GM12878 (cell line): Measurements from ENCODE around the gene SH3BP1. TPM values are rescaled to one million over a fixed set of nuclear protein-coding genes. Genes with fewer than 3 reads are reported as not detected.

Experiments
- ATAC-seq: fragments of 200-7000 bp; cut with Tn5 transposase; 3 replicates; pipeline ENCODE4 v1.9.1; 2020; ENCODE audit warnings: mild to moderate bottlenecking, moderate library complexity
- BruUV-seq: library from RNA; stranded (reverse); fragments of 400-500 nt; replicated peaks from 2 replicates; lab custom pipeline; 2021; lab: Mats Ljungman, UMichigan
- CTCF ChIA-PET: fragments of 300-600 bp; sonication (Branson Sonifier 250); formaldehyde crosslinking; extraction: SDS; loops from one replicate; lab custom pipeline; 2021; ENCODE audit warnings: inconsistent platforms; lab: Yijun Ruan, JAX
- POLR2A ChIA-PET: fragments of 350-600 bp; formaldehyde crosslinking; extraction: SDS; loops from one replicate; lab custom pipeline; 2021; ENCODE audit warnings: inconsistent platforms; lab: Charles Lee
- RAD21 ChIA-PET: fragments of 300-600 bp; sonication (Branson Sonifier 250); formaldehyde crosslinking; loops from one replicate; lab custom pipeline; 2023; ENCODE audit warnings: antibody characterized with exemption; ENCODE audit not compliant: unreplicated experiment; lab: Charles Lee
- SMC1A ChIA-PET: fragments of 300-600 bp; sonication (Branson Sonifier 250); formaldehyde crosslinking; loops from one replicate; lab custom pipeline; 2023; ENCODE audit not compliant: unreplicated experiment, uncharacterized antibody; lab: Charles Lee
- DNase-seq: peaks from one replicate; pipeline ENCODE4 v3.0.0-alpha.2; 2011; ENCODE audit warnings: low read depth, low spot score
- FAIRE-seq: peaks from 3 replicates; lab custom pipeline; 2011; peaks lifted over from hg19 to GRCh38; lab: Jason Lieb, UNC
- H2AFZ ChIP-seq: 2 replicates; pipeline ENCODE4 v1.6.0; 2011; ENCODE audit warnings: low read depth, low read length, control low read depth; ENCODE audit not compliant: control insufficient read depth
- H3K27ac ChIP-seq: 2 replicates; pipeline ENCODE4 v1.5.1; 2011; ENCODE audit warnings: control low read depth; ENCODE audit not compliant: control insufficient read depth, insufficient read depth
- H3K27me3 ChIP-seq, 2 experiments: replicated peaks in 1 of 2; 2 replicates each; pipeline versions ENCODE4 v1.6.0 to v1.6.1; 2011; ENCODE audit warnings: low read length in 1 of 2; ENCODE audit not compliant: control insufficient read depth in 2 of 2, insufficient read depth in 2 of 2
- H3K36me3 ChIP-seq, 2 experiments: 2 replicates each; pipeline ENCODE4 v1.5.1; 2011; ENCODE audit warnings: low read length in 1 of 2; ENCODE audit not compliant: control insufficient read depth in 2 of 2, insufficient read depth in 2 of 2
- H3K4me1 ChIP-seq: 2 replicates; pipeline ENCODE4 v1.6.1; 2011; ENCODE audit warnings: mild to moderate bottlenecking, low read length, moderate library complexity, mixed read lengths; ENCODE audit not compliant: control insufficient read depth, insufficient read depth
- H3K4me2 ChIP-seq: 2 replicates; pipeline ENCODE4 v1.6.0; 2011; ENCODE audit warnings: control low read depth; ENCODE audit not compliant: control insufficient read depth, insufficient read depth
- H3K4me3 ChIP-seq: fragments of 200-600 bp; sonication (generic); 2 replicates; pipeline ENCODE4 v1.5.1; 2016
- H3K79me2 ChIP-seq: 2 replicates; pipeline ENCODE4 v1.6.0; 2011; ENCODE audit warnings: low read length; ENCODE audit not compliant: control insufficient read depth, insufficient read depth
- H3K9ac ChIP-seq: 2 replicates; pipeline ENCODE4 v1.8.0; 2011; ENCODE audit warnings: low read length, control low read depth, mixed read lengths; ENCODE audit not compliant: control insufficient read depth, insufficient read depth
- H3K9me3 ChIP-seq: replicated peaks from 3 replicates; pipeline ENCODE4 v1.5.1; 2011; ENCODE audit warnings: mild to moderate bottlenecking, low read length; ENCODE audit not compliant: control insufficient read depth, insufficient read depth
- H4K20me1 ChIP-seq: 2 replicates; pipeline ENCODE4 v1.6.0; 2011; ENCODE audit not compliant: control insufficient read depth, insufficient read depth
- ATF2 ChIP-seq: IDR thresholded peaks from 2 replicates; pipeline ENCODE4 v1.6.1; 2012; ENCODE audit warnings: low read length, inconsistent platforms
- BACH1 ChIP-seq: fragments of 450-650 bp; IDR thresholded peaks from 2 replicates; pipeline ENCODE4 v1.6.1; 2017; ENCODE audit warnings: mild to moderate bottlenecking, borderline replicate concordance
- BCLAF1 ChIP-seq: fragments of 450-650 bp; IDR thresholded peaks from 2 replicates; pipeline ENCODE4 v1.6.1; 2017; ENCODE audit warnings: antibody characterized with exemption, mild to moderate bottlenecking, moderate library complexity
- BMI1 ChIP-seq: fragments of 450-650 bp; IDR thresholded peaks from 2 replicates; pipeline ENCODE4 v1.6.1; 2016; ENCODE audit warnings: mild to moderate bottlenecking, moderate library complexity, borderline replicate concordance
- CBX5 ChIP-seq: sonication (generic); IDR thresholded peaks from 2 replicates; pipeline ENCODE4 v1.6.1; 2016; ENCODE audit warnings: low read depth, moderate library complexity, mild to moderate bottlenecking, inconsistent platforms
- HDAC2 ChIP-seq: fragments of 200-600 bp; sonication (generic); IDR thresholded peaks from 2 replicates; pipeline ENCODE4 v1.6.1; 2017
- IKZF2 ChIP-seq, 2 experiments: fragments of 450-650 bp; IDR thresholded peaks; 2 replicates each; pipeline ENCODE4 v1.6.1; 2017; ENCODE audit warnings: mild to moderate bottlenecking in 2 of 2, moderate library complexity in 2 of 2
- MXI1 ChIP-seq: fragments of 150-350 bp; IDR thresholded peaks from 2 replicates; pipeline ENCODE4 v1.6.1; 2011; ENCODE audit warnings: low read depth, mild to moderate bottlenecking, inconsistent platforms, low read length, improper control_type of control experiment
- MYB ChIP-seq: fragments of 150-350 bp; IDR thresholded peaks from 2 replicates; pipeline ENCODE4 v1.6.1; 2014; ENCODE audit warnings: mild to moderate bottlenecking, low read depth, low read length, borderline replicate concordance
- NFYB ChIP-seq: IDR thresholded peaks from 2 replicates; pipeline ENCODE4 v1.6.1; 2011; ENCODE audit warnings: low read depth, mild to moderate bottlenecking, low read length, improper control_type of control experiment, moderate library complexity; ENCODE audit not compliant: insufficient read depth
- POLR2AphosphoS5 ChIP-seq: IDR thresholded peaks from 2 replicates; pipeline ENCODE4 v1.6.1; 2011; ENCODE audit warnings: mild to moderate bottlenecking, low read length, inconsistent platforms
- SIN3A ChIP-seq: IDR thresholded peaks from 2 replicates; pipeline ENCODE4 v1.6.1; 2012; ENCODE audit warnings: low read depth, low read length, improper control_type of control experiment
- WGBS: methylation state at CpG from one replicate; pipeline ENCODE4 v1.1.6; 2016; ENCODE audit warnings: low lambda C conversion rate; ENCODE audit not compliant: insufficient replicate concordance, insufficient coverage; ENCODE audit errors: missing lambda C conversion rate; 5-methylcytosine and 5-hydroxymethylcytosine counted together
- in situ Hi-C: fragments of 300-500 bp; cut with MboI; formaldehyde crosslinking; loops from 9 replicates; pipeline ENCODE4 v1.14.3; 2018; ENCODE audit warnings: mixed read lengths
- intact Hi-C: fragments of 100-400 bp; cut with micrococcal nuclease; formaldehyde crosslinking; loops from one replicate; pipeline ENCODE4 v1.14.2; 2022; ENCODE audit not compliant: unreplicated experiment
- polyA plus RNA-seq, 11 experiments: library from polyadenylated mRNA; depleted of rRNA in 4 of 11; unstranded in 6 of 11; stranded (reverse) in 5 of 11; fragments of >200 nt; fragmentation: Nextera tagmentation in 4 of 11; fragmentation: Illumina TruSeq in 1 of 11; extraction: Ambion mirVana in 4 of 11; extraction: Trizol in 1 of 11; gene quantifications; 1 replicate in 1 of 11; 2 replicates in 10 of 11; pipeline versions ENCODE4 v1.2.1 to v1.2.3, GENCODE V29; 2011 to 2016; ENCODE audit warnings: inconsistent platforms in 2 of 11, missing spikeins in 2 of 11, low read depth in 1 of 11
- total RNA-seq, 4 experiments: library from RNA; depleted of rRNA in 3 of 4; stranded (reverse); fragments of >200 nt in 3 of 4; fragmentation: Illumina TruSeq in 1 of 4; extraction: Trizol in 1 of 4; gene quantifications; 2 replicates each; pipeline versions ENCODE4 v1.2.1 to v1.2.3, GENCODE V29; 2013 to 2021
- TF ChIP-seq, protein P1 (sequence below): IDR thresholded peaks from 2 replicates; pipeline ENCODE4 v1.6.1; 2011; ENCODE audit warnings: low read depth, low read length, improper control_type of control experiment, borderline replicate concordance
- TF ChIP-seq, protein P2 (sequence below): fragments of 450-650 bp; IDR thresholded peaks from 2 replicates; pipeline ENCODE4 v1.6.1; 2016; ENCODE audit warnings: mild to moderate bottlenecking

Gene SH3BP1
- total and polyA plus RNA-seq, 10 of the 15 experiments (the other 5 are each of a cell fraction or from before 2014, with no cell fraction given) = 0.29 to 70.5 (median 22.5) TPM

GRCh38 chr22:37660709-37661045, 21.2 kb downstream of the SH3BP1 start (continued):
- no peak for TF ChIP-seq NFYB

GRCh38 chr22:37661160-37661924, 21.9 kb downstream of the SH3BP1 start:
- POLR2A ChIA-PET = interaction anchor here (0.6 to 9.6 kb wide), 11 partner anchors 8 to 59 kb away, joined by 3 to 209 read pairs (median 4); partner anchors contain the start of genes LGALS1 and NOL12
- RAD21 ChIA-PET = interaction anchor here (0.9 to 9.1 kb wide), 15 partner anchors 10 to 293 kb away, joined by 3 to 173 read pairs (median 7); partner anchors contain the start of genes ANKRD54, C22orf23, GCAT and GGA1
- peaks cover 0 to 12% of the 10 kb centered on the region in 2 experiments; a peak in 3 of 4 replicates for H3K36me3 ChIP-seq
- FAIRE-seq (no peak), ATAC-seq (peak; percentile 33), DNase-seq (no peak)
- peaks cover 51% of the 10 kb centered on the region for H3K79me2 ChIP-seq
- SMC1A ChIA-PET = interaction anchor here (0.7 to 7.9 kb wide), 13 partner anchors 10 to 204 kb away, joined by 3 to 157 read pairs (median 13); partner anchors contain the start of genes GCAT, GGA1, LGALS1 and NOL12
- no peaks in the 10 kb centered on the region for H3K27me3 ChIP-seq
- H4K20me1 ChIP-seq = no peaks in the 10 kb centered on the region
- no TSS peak for BruUV-seq
- peak overlapping the region; percentile 96 for H3K4me2 ChIP-seq
- no peak overlapping the region for H3K27ac ChIP-seq
- peak overlapping the region; percentile 82 for H3K4me3 ChIP-seq
- H3K9me3 ChIP-seq = no peaks in the 10 kb centered on the region
- WGBS = 74% methylated on average over 12 of the region's 12 CpGs
- CTCF ChIA-PET = interaction anchor here (0.6 to 11.7 kb wide), 24 partner anchors 8 to 415 kb away, joined by 3 to 414 read pairs (median 4); partner anchors contain the start of genes C22orf23, GGA1, LGALS1 and NOL12
- no peak overlapping the region for H2AFZ ChIP-seq
- H3K9ac ChIP-seq = peak overlapping the region; percentile 70
- H3K4me1 ChIP-seq = peaks cover 12% of the 10 kb centered on the region
- in situ Hi-C loops = no loop called here
- intact Hi-C loops = loop anchor here (1.0 to 2.0 kb wide), 2 partner anchors 20 to 201 kb away; no protein-coding TSS in a partner anchor
- TF ChIP-seq, protein P1, sequence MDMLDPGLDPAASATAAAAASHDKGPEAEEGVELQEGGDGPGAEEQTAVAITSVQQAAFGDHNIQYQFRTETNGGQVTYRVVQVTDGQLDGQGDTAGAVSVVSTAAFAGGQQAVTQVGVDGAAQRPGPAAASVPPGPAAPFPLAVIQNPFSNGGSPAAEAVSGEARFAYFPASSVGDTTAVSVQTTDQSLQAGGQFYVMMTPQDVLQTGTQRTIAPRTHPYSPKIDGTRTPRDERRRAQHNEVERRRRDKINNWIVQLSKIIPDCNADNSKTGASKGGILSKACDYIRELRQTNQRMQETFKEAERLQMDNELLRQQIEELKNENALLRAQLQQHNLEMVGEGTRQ = no peak
- no peak for TF ChIP-seq CBX5
- peak; percentile 48; the same call in 1 of the 2 replicates for TF ChIP-seq MXI1
- no peak for TF ChIP-seq ATF2
- TF ChIP-seq BMI1 = no peak
- TF ChIP-seq POLR2AphosphoS5 = no peak
- TF ChIP-seq, protein P2, sequence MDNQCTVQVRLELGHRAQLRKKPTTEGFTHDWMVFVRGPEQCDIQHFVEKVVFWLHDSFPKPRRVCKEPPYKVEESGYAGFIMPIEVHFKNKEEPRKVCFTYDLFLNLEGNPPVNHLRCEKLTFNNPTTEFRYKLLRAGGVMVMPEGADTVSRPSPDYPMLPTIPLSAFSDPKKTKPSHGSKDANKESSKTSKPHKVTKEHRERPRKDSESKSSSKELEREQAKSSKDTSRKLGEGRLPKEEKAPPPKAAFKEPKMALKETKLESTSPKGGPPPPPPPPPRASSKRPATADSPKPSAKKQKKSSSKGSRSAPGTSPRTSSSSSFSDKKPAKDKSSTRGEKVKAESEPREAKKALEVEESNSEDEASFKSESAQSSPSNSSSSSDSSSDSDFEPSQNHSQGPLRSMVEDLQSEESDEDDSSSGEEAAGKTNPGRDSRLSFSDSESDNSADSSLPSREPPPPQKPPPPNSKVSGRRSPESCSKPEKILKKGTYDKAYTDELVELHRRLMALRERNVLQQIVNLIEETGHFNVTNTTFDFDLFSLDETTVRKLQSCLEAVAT = peak; percentile 96
- no peak for TF ChIP-seq MYB
- TF ChIP-seq HDAC2 = no peak
- TF ChIP-seq BACH1 = no peak
- no peak for TF ChIP-seq BCLAF1
- no peak for TF ChIP-seq IKZF2 (IDR thresholded peaks at IDR 0.05)
- 0 out of 2 replicates have a peak, but pooled peaks have one; percentile 56 for TF ChIP-seq SIN3A
